Measurements from ENCODE around the gene NAA15.
"Not testable (repeated sequence)": the region's sequence is repeated elsewhere in the genome, so short reads cannot be mapped to it uniquely, and the experiment has no call there.

NAA15 gene

DNA sequence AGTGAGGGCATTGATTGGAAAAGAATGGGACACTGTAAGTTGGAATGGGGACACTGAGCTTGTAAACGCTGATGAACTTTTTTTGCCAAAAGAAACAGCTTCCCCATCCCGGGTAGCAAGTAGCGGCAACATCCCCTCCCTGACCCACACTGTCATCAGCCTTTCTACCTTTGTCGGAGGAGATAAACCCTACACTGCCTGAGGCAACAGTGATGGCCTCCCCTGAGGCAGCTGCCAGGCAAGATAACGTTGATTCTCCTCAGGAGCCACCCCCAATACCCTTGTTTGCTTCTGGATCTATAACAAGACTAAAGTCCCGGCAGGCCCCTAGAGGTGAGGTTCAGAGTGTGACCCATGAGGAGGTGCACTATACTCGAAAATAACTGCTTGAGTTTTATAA is 142.4 kb downstream of the NAA15 start:
- no peak for DNase-seq (ENCODE audit: extremely low read depth in 1 of 2, low read depth in 1 of 2)

DNA sequence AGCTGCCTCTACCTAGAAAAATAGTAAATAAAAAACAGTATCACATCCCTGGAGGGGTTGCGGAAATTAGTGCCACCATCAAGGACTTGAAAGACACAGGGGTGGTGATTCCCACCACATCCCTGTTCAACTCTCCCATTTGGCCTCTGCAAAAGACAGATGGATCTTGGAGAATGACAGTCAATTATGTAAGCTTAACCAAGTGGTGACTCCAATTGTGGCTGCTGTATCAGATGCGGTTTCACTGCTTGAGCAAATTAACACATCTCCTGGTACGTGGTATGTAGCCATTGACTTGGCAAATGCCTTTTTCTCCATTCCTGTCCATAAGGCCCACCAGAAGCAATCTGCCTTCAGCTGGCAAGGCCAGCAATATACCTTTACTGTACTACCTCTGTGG is 143.6 kb downstream of the NAA15 start:
- DNase-seq (ENCODE audit: extremely low read depth in 1 of 2, low read depth in 1 of 2): not testable (repeated sequence)

- not testable (repeated sequence) for DNase-seq (ENCODE audit: extremely low read depth in 1 of 2, low read depth in 1 of 2)
Observed at GRCh38 chr4:139447078-139447477, 145.8 kb downstream of the NAA15 start.

DNA sequence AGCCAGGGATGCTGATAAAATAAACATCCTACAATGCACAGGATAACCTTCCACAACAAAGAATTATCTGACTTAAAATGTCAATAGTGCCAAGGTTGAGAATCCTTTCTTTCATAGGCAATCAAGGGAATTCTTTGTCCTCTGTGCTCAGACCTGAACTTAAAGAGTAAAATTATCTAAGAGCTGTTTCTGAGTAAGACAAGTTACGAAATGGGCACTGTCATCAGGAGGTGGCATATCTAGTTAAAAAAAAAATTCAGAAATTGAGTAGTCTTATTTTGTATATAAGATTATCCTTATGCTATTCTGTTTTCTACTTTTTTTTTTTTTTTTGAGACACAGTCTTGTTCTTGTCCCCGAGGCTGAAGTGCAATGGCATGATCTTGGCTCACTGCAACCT is 149.3 kb downstream of the NAA15 start:
- DNase-seq (ENCODE audit: extremely low read depth in 1 of 2, low read depth in 1 of 2): no peak

DNA sequence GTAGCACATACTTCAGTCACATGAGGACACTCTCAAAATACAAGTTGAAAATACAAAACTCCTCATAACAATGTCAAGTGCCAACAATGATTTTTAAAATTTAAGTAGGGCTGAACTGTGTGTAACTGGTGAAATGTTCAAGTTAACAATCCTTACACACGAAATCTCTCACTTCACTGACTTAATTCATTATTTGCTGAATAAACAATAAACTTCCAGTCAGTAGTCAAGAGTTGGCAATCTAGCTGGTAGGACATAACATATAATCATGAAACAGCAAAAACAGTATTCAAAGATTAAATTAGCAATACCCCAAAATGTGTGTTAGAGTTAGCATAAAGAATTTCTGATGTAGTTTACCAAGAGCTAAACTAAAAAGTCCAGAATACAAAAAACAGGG is 150.7 kb downstream of the NAA15 start:
- DNase-seq (ENCODE audit: extremely low read depth in 1 of 2, low read depth in 1 of 2): no peak

DNA sequence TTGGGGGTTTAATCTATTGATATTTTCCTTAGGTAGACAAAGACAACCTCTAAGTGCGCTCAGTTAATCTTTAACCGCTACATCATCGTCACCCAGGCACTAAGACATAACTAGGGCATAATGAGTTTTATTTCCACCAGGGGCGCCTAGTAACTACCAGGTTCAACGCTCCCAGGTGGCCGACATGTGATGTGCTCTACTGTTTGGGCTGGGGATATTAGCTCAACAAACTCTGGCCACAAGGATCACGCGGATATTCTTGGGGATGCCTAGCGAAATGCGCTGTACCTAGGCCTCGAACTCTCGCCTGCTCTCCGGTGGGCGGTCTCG is 151.7 kb downstream of the NAA15 start:
- DNase-seq (ENCODE audit: extremely low read depth in 1 of 2, low read depth in 1 of 2): peak in 1 of 2 donors; percentile 37

DNA sequence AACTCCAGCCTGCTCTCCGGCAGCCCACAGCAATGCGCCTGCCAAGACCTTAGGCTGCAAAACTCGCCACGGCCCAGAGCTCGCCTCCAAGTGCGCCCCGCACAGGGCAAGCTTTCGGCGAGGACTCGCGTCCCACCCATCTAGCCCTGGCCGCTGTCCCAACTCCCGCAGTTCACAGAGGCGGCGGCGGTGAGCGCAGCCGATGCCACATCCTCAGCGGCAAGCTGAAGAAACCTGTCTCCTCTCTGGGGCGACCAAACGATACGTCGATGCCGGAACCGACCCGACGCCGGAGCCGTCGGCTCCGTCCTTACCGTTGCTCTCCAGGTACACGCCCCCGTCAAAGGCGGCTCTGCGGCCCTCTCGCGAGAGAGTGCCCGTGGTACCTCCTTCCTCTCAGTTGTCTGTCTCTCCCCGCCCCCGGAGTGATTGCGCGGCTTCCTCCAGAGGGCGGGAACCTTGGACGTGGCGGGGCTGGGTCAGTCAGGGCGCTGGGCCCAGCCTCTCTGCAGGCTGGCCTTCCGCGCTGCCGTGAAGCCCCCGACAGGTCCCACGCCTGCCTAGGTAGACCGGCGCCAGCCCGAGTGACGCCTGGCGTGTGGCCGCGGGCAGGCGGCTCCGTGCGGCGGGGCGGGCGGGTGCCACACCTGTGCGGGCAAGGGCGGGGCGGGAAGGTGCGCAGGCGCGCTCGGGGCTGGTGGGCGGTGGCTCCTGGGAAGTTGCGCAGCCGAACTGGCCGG is 152.2 kb downstream of the NAA15 start:
- peak; percentile 91 to 93 for DNase-seq (ENCODE audit: extremely low read depth in 1 of 2, low read depth in 1 of 2)

DNA sequence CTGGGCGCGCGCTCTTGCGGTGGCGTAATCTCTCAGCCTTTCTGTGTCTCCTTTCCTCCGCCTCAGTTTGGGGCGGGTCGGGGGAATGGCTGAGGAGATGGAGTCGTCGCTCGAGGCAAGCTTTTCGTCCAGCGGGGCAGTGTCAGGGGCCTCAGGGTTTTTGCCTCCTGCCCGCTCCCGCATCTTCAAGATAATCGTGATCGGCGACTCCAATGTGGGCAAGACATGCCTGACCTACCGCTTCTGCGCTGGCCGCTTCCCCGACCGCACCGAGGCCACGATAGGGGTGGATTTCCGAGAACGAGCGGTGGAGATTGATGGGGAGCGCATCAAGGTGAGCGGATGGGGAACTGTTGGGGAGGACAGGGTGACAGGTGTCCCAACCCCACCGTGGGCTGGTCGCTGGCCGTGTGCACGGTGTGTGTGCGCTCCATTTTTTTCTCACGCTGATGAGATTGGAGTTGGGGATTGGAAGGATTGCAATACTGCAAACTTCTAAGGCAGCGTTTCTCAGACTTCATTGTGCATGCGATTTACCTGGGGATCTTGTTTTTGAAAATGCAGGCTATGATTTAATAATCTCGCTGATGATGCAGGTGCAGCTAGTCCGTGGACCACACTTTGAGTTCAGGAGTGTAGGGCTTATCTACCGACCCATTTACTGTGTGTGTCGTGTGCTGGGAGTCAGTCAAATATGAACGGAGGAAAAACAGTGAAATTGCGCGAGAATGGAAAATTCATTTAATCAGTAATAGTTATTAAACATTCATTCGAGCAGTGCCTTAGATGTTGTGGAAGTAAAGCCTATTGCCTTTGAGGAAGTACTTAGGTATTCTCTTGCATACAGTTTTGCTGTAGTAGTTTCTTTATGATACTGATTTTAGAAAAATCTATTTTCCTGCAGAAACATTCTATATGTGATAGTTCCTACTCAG is 153.1 kb downstream of the NAA15 start, which contains the start of gene RAB33B:
Gene RAB33B (plus strand): TSS at position 11 of the 935 bp plus-strand sequence. CDS start 75 bp downstream, at position 86.
- no peak for DNase-seq (ENCODE audit: extremely low read depth in 1 of 2, low read depth in 1 of 2)

GRCh38 chr4:139455126-139455538 is 153.8 kb downstream of the NAA15 start:
- DNase-seq (ENCODE audit: extremely low read depth in 1 of 2, low read depth in 1 of 2): no peak

GRCh38 chr4:139457318-139457717 is 156.0 kb downstream of the NAA15 start:
- DNase-seq (ENCODE audit: extremely low read depth in 1 of 2, low read depth in 1 of 2): no peak

DNA sequence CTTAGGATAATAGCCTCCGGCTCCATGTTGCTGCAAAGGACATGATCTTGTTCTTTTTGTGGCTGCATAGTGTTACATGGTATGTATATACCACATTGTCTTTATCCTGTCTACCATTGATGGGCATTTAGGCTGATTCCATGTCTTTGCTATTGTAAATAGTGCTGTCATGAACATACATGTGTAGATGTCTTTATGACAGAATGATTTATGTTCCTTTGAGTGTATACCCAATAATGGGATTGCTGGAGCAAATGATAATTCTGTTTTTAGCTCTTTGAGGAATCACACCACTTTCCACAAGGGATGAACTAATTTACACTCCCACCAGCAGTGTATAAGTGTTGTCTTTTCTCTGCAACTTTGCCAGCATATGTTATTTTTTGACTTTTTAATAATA is 157.2 kb downstream of the NAA15 start:
- no peak for DNase-seq (ENCODE audit: extremely low read depth in 1 of 2, low read depth in 1 of 2)

GRCh38 chr4:139458999-139459398 is 157.7 kb downstream of the NAA15 start:
- DNase-seq (ENCODE audit: extremely low read depth in 1 of 2, low read depth in 1 of 2): no peak

GRCh38 chr4:139460565-139460964 is 159.3 kb downstream of the NAA15 start:
- DNase-seq (ENCODE audit: extremely low read depth in 1 of 2, low read depth in 1 of 2): no peak

DNA sequence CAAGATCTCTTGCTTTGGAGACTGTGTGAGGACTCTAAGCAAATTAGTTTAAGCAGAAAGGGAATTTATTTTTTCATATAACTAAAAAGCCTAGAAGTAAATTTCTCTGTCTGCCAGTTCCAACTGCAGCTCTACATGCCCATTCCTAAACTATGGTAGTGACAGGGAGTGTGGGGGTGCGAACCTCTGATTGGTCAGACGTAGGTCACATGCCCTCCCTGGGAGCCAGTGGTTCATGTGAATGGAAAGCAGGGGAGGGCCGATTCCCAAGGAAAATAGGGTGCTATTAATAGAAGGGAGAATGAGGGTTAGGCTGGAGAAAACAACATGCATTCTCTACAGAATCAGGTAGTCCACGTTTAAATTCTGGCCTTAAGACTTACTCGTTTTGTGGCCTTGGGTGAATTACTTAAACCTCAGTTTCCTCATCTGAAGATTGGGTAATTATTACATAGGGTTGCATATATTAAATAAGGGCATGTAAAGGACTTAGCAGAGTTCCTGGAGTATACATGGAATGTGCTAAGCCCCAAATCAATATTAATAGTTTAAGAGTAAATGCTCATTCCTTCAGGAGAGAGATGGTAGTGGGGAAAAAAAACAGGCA is 159.8 kb downstream of the NAA15 start:
- DNase-seq (ENCODE audit: extremely low read depth in 1 of 2, low read depth in 1 of 2): no peak

DNA sequence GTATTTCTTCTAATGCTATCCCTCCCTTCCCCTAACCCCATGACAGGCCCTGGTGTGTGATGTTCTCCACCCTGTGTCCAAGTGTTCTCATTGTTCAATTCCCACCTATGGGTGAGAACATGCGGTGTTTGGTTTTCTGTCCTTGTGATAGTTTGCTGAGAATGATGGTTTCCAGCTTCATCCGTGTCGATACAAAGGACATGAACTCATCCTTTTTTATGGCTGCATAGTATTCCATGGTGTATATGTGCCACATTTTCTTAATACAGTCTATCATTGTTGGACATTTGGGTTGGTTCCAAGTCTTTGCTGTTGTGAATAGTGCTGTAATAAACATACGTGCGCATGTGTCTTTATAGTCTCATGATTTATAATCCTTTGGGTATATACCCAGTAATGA is 163.2 kb downstream of the NAA15 start:
- not testable (repeated sequence) for DNase-seq (ENCODE audit: extremely low read depth in 1 of 2, low read depth in 1 of 2)

DNA sequence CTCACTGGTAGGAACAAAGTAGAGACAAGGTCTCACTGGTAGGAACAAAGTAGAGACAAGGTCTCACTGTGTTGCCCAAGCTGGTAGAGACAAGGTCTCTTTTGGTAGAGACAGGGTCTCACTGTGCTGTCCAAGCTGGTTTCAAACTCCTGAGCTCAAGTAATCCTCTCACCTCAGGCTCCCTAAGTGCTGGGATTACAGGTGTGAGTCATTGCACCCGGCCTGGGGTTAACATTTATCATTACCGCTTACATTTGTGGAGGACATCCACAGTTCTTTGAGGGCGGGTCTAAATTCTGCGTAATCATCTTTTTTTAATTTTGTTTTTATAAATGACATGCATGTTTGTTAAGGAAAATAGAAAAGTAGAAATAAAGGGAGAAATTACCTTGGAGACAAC is 164.6 kb downstream of the NAA15 start:
- no peak for DNase-seq (ENCODE audit: extremely low read depth in 1 of 2, low read depth in 1 of 2)

DNA sequence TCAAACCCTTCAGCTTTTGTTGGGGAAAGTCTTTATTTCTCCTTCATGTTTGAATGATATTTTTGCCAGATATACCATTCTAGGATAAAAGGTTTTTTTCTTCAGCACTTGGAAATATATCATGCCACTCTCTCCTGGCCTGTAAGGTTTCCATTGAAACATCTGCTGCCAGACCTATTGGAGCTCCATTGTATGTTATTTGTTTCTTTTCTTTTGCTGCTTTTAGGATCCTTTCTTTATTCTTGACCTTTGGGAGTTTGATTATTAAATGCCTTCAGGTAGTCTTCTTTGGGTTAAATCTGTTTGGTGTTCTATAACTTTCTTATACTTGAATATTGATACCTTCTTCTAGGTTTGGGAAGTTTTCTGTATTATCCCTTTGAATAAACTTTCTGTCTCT is 167.5 kb downstream of the NAA15 start:
- DNase-seq (ENCODE audit: extremely low read depth in 1 of 2, low read depth in 1 of 2): not testable (repeated sequence)

DNA sequence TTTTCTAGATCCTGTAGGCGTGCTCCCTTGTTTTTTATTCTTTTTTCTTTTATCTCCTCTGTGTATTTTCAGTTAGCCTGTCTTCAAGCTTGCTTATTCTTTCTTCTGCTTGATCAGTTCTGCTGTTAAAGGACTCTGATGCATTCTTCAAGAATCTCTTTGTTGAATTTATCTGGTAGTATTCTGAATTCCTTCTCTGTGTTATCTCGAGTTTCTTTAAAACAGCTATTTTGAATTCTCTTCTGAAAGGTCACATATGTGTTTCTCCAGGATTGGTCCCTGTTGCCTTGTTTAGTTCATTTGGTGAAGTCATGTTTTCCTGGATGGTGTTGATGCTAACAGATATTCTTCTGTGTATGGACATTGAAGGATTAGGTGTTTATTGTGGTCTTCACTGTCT is 167.9 kb downstream of the NAA15 start:
- no peak for DNase-seq (ENCODE audit: extremely low read depth in 1 of 2, low read depth in 1 of 2)

Data from activated CD8-positive, alpha-beta memory T cell treated with anti-CD3 and anti-CD28 coated beads for 1 hour (primary cell).